IgD-negative memory B cell (primary cell): Measurements from ENCODE around the gene CAMK2B. TPM values are rescaled to one million over a fixed set of nuclear protein-coding genes. Genes with fewer than 3 reads are reported as not detected.

ENCODE experiments used
- H3K27ac Mint-ChIP-seq, 3 donors: one replicate each; pipeline ENCODE4 v1.8.0; 2020 to 2022; ENCODE audit warnings: mild to moderate bottlenecking in 3 of 3, mixed read lengths in 3 of 3, moderate library complexity in 1 of 3
- H3K27me3 Mint-ChIP-seq: one replicate; pipeline ENCODE4 v1.8.0; 2021; ENCODE audit warnings: mixed read lengths
- H3K36me3 Mint-ChIP-seq: one replicate; pipeline ENCODE4 v1.8.0; 2020; ENCODE audit warnings: mild to moderate bottlenecking, mixed read lengths
- H3K4me1 Mint-ChIP-seq, 3 donors: one replicate each; pipeline ENCODE4 v1.8.0; 2020 to 2022; ENCODE audit warnings: mixed read lengths in 3 of 3, mild to moderate bottlenecking in 1 of 3
- H3K4me3 Mint-ChIP-seq, 4 donors: one replicate each; pipeline ENCODE4 v1.8.0; 2020 to 2022; ENCODE audit warnings: mild to moderate bottlenecking in 4 of 4, mixed read lengths in 4 of 4, moderate library complexity in 3 of 4
- H3K9me3 Mint-ChIP-seq, 3 donors: one replicate each; pipeline ENCODE4 v1.8.0; 2020 to 2021; ENCODE audit warnings: mixed read lengths in 3 of 3, mild to moderate bottlenecking in 1 of 3
- polyA plus RNA-seq: library from polyadenylated mRNA; unstranded; fragments of 300-500 nt; fragmentation: Illumina TruSeq; gene quantifications from one replicate; pipeline ENCODE4 v1.2.3, GENCODE V29; 2021

CAMK2B gene
- polyA plus RNA-seq, 1 donor from 2014 or later, result not detected

DNA sequence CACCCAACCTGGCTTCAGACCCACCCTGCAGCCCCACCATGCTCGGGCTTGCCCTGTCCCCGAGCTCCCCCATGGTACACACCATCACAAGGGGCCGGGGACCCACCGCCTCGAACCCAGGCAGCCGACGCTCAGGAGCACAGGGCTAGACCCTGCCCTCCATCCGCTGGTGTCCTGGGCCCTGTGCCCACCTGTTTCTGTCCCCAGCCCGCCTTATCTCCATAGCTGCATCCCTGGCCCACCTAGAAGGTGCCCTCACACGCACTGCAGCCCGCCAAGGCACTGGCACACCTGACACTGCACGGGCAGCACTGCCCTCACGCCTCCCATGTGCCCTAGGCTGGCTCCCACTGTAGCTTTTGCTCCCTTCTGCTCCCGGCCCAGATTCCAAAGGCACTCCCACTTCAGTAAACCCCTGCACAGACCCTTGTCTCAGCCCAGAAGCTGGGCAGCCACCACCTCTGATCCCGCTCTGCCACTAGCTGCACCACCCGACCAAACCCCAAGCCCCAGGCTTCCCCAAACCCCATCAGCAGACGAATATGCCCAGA is 107.5 kb downstream of the CAMK2B start:
- Mint-ChIP-seq H3K4me3 (no peak overlapping the region), H3K9me3 (no peaks in the 10 kb centered on the region), H3K27me3 (peaks cover 2% of the 10 kb centered on the region), H3K36me3 (no peaks in the 10 kb centered on the region), H3K27ac (peak overlapping the region in 1 of 3 donors; percentile 84), H3K4me1 (peaks cover 5 to 10% (median 9%) of the 10 kb centered on the region in 3 donors)

GRCh38 chr7:44217223-44217714 is 108.1 kb downstream of the CAMK2B start:
- peaks cover 2% of the 10 kb centered on the region for H3K27me3 Mint-ChIP-seq
- no peak overlapping the region for H3K4me3 Mint-ChIP-seq
- H3K27ac Mint-ChIP-seq, result no peak overlapping the region
- peaks cover 5 to 10% (median 9%) of the 10 kb centered on the region in 3 donors for H3K4me1 Mint-ChIP-seq
- H3K9me3 Mint-ChIP-seq, result no peaks in the 10 kb centered on the region
- H3K36me3 Mint-ChIP-seq, result peaks cover 2% of the 10 kb centered on the region

GRCh38 chr7:44216521-44217222 is 108.7 kb downstream of the CAMK2B start:
- Mint-ChIP-seq H3K9me3 (no peaks in the 10 kb centered on the region), H3K27ac (peak overlapping the region in 1 of 3 donors; percentile 62), H3K4me3 (peak overlapping the region in 1 of 4 donors; percentile 12), H3K4me1 (peaks cover 5 to 10% (median 9%) of the 10 kb centered on the region in 3 donors), H3K36me3 (peaks cover 2% of the 10 kb centered on the region), H3K27me3 (peaks cover 2% of the 10 kb centered on the region)

- Mint-ChIP-seq H3K36me3 (peaks cover 5% of the 10 kb centered on the region), H3K9me3 (no peaks in the 10 kb centered on the region), H3K4me3 (peak overlapping the region in 1 of 4 donors; percentile 41), H3K4me1 (peaks cover 5 to 10% (median 9%) of the 10 kb centered on the region in 3 donors), H3K27ac (peak overlapping the region in 1 of 3 donors; percentile 62), H3K27me3 (peaks cover 2% of the 10 kb centered on the region)
Observed at GRCh38 chr7:44216019-44216418, 109.4 kb downstream of the CAMK2B start.

DNA sequence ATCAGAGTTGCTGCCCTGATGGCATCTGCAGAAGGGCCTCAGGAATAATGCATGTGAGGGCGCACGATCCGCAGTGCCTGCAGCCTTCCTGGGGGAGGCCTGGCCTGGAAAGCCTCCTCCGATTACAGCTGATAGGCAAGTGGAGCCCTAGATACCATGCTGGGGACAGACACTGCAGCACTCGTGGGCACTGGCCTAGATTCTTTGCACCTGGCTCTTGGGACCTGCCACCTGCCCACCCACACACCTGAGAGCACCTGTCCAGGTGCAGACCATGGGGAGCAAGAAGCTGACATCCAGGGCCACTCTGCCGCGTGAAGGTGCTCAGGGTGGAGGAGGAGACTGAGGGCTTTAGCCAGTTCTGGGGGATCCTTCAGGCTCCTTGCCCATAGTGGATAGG is 109.9 kb downstream of the CAMK2B start:
- Mint-ChIP-seq H3K36me3 (peaks cover 5% of the 10 kb centered on the region), H3K27me3 (peaks cover 2% of the 10 kb centered on the region), H3K4me1 (peaks cover 5 to 10% (median 9%) of the 10 kb centered on the region in 3 donors), H3K9me3 (no peaks in the 10 kb centered on the region), H3K27ac (no peak overlapping the region), H3K4me3 (no peak overlapping the region)

- peaks cover 5% of the 10 kb centered on the region for H3K36me3 Mint-ChIP-seq
- peaks cover 5 to 10% (median 9%) of the 10 kb centered on the region in 3 donors for H3K4me1 Mint-ChIP-seq
- H3K27me3 Mint-ChIP-seq, result peaks cover 2% of the 10 kb centered on the region
- peak overlapping the region in 1 of 4 donors; percentile 35 for H3K4me3 Mint-ChIP-seq
- peak overlapping the region; percentile 9 to 92 (median 18) for H3K27ac Mint-ChIP-seq
- H3K9me3 Mint-ChIP-seq, result no peaks in the 10 kb centered on the region
Observed at GRCh38 chr7:44213877-44214388, 111.5 kb downstream of the CAMK2B start.

DNA sequence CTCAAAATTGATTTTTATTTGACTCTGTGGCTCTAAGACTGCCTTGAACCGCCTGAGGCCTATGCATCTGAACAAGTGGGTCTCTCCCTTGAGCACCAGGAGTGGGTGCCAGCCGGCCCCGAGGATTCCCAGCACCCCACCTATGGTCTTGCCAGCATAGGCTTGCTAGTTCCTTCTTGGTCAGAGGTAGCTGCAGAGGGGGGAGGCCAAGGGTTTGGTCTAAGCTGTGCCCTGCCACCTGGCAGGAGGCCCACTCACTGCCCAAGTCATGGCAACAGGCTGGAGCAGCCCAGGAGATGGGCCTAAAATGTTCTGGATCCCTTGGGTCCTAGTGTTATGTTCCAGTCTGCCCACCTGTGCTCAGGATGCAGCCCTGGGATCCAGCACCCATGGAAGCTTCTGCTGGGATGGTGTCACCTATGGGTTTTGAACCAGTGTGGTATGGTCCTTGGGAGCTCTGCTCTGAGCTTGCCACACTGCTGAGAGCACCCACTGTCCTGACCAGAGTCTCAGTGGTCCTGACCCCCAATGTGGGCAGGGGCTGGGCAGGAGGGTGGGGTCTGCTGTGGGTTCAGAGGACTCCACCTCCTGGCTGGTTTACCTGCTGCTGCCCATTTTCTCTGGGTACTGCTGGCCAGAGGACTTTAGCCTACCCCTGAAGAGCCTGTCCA is 112.1 kb downstream of the CAMK2B start:
- peaks cover 2% of the 10 kb centered on the region for H3K27me3 Mint-ChIP-seq
- peak overlapping the region in 2 of 3 donors; percentile 9 to 92 for H3K27ac Mint-ChIP-seq
- peaks cover 5 to 10% (median 9%) of the 10 kb centered on the region in 3 donors for H3K4me1 Mint-ChIP-seq
- no peak overlapping the region for H3K4me3 Mint-ChIP-seq
- H3K36me3 Mint-ChIP-seq, result peaks cover 5% of the 10 kb centered on the region
- H3K9me3 Mint-ChIP-seq, result no peaks in the 10 kb centered on the region

DNA sequence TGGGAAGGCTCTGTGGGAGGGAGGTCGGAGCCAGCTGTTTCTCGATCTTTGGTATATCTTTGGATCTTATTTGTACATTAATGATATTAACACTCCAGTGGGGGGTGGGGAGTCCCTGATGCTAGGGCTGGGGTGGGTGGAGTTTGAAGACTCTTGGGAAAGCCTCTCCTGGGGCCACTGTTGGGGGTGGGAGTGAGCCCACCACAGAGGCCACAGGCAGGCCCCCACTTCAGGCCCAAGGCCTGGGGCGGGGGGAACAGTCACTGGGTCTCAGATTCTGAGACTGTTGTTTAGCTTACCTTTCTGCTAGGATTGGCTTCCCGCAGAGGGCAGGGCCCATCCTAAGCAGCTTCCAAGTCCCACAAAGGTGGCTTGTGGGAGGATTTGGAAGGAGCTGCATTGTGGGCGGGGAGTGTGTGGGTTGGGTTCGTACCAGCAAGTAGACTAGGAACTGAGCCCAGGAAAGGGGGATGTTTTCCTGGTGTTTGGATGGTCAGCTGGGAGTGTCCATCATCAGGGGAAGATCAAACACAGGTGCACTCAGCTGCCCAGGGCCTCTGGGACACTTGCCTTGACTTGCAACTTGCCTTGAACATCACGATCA is 112.7 kb downstream of the CAMK2B start:
- no peak overlapping the region for H3K27ac Mint-ChIP-seq
- peaks cover 5% of the 10 kb centered on the region for H3K36me3 Mint-ChIP-seq
- H3K27me3 Mint-ChIP-seq, result no peaks in the 10 kb centered on the region

GRCh38 chr7:44212018-44212417 is 113.4 kb downstream of the CAMK2B start:
- H3K4me3 Mint-ChIP-seq, result no peak overlapping the region
- peaks cover 5% of the 10 kb centered on the region for H3K36me3 Mint-ChIP-seq
- no peaks in the 10 kb centered on the region for H3K27me3 Mint-ChIP-seq
- no peaks in the 10 kb centered on the region for H3K9me3 Mint-ChIP-seq
- peaks cover 5 to 10% (median 9%) of the 10 kb centered on the region in 3 donors for H3K4me1 Mint-ChIP-seq
- H3K27ac Mint-ChIP-seq, result peak overlapping the region in 1 of 3 donors; percentile 39

More for the DNA sequence above, 112.7 kb downstream of the CAMK2B start:
- Mint-ChIP-seq H3K9me3 (no peaks in the 10 kb centered on the region), H3K4me1 (peaks cover 5 to 10% (median 9%) of the 10 kb centered on the region in 3 donors), H3K4me3 (no peak overlapping the region)

- H3K27ac Mint-ChIP-seq, result peak overlapping the region in 2 of 3 donors; percentile 73 to 93
- no peaks in the 10 kb centered on the region for H3K9me3 Mint-ChIP-seq
- H3K36me3 Mint-ChIP-seq, result peaks cover 5% of the 10 kb centered on the region
- no peaks in the 10 kb centered on the region for H3K27me3 Mint-ChIP-seq
- no peak overlapping the region for H3K4me3 Mint-ChIP-seq
- H3K4me1 Mint-ChIP-seq, result peaks cover 5 to 10% (median 9%) of the 10 kb centered on the region in 3 donors
Observed at GRCh38 chr7:44211126-44211675, 114.2 kb downstream of the CAMK2B start.

GRCh38 chr7:44210107-44210506 is 115.3 kb downstream of the CAMK2B start:
- Mint-ChIP-seq H3K9me3 (no peaks in the 10 kb centered on the region), H3K27me3 (no peaks in the 10 kb centered on the region), H3K4me3 (no peak overlapping the region), H3K4me1 (peaks cover 5 to 11% (median 8%) of the 10 kb centered on the region in 3 donors), H3K27ac (no peak overlapping the region), H3K36me3 (peaks cover 9% of the 10 kb centered on the region)

DNA sequence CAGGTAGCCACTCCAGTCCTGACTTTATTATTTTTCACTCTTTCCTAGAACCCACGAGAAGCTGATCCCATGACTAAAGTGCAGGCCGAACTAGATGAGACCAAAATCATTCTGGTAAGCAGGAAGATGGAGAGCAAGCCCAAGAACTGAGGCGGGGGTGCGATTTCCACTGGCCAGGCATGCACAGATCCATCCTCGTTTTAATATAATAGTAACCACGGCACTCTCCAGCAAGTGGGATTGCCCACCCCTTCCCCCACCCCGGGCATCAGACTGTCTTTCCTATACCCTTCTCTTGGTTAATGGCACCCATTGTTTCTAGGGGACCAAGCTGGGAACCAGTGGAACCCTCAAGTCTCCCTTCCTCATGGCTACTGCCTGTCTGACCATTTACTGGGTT is 117.3 kb downstream of the CAMK2B start:
- H3K36me3 Mint-ChIP-seq, result peaks cover 10% of the 10 kb centered on the region

GRCh38 chr7:44206008-44206407 is 119.4 kb downstream of the CAMK2B start:
- Mint-ChIP-seq H3K27me3 (no peaks in the 10 kb centered on the region), H3K27ac (peak overlapping the region in 1 of 3 donors; percentile 59), H3K4me3 (peak overlapping the region in 1 of 4 donors; percentile 51), H3K9me3 (no peaks in the 10 kb centered on the region), H3K4me1 (peaks cover 13 to 20% (median 17%) of the 10 kb centered on the region in 3 donors), H3K36me3 (peaks cover 5% of the 10 kb centered on the region)

More for the DNA sequence above, 117.3 kb downstream of the CAMK2B start:
- Mint-ChIP-seq H3K4me1 (peaks cover 1 to 7% (median 6%) of the 10 kb centered on the region in 3 donors), H3K27ac (no peak overlapping the region), H3K9me3 (no peaks in the 10 kb centered on the region), H3K4me3 (no peak overlapping the region), H3K27me3 (no peaks in the 10 kb centered on the region)

- Mint-ChIP-seq H3K27ac (peak overlapping the region in 1 of 3 donors; percentile 12), H3K36me3 (peaks cover 7% of the 10 kb centered on the region), H3K9me3 (no peaks in the 10 kb centered on the region), H3K4me1 (peaks cover 13 to 22% (median 17%) of the 10 kb centered on the region in 3 donors), H3K27me3 (no peaks in the 10 kb centered on the region), H3K4me3 (peak overlapping the region; percentile 80 to 95 (median 90))
Observed at GRCh38 chr7:44201813-44202212, 123.6 kb downstream of the CAMK2B start.
